ENCODE data around the gene CLK2. TPM values are rescaled to one million over a fixed set of nuclear protein-coding genes. Genes with fewer than 3 reads are reported as not detected.

CLK2 gene
- 20.3 to 28.2 TPM (median 22.9 TPM) in 5 replicates for total RNA-seq (2022; extraction: Qiagen RNA extraction; ENCODE audit: low read depth)

GRCh38 chr1:155273343-155274245 lies at the start of gene CLK2:
Gene CLK2 (minus strand): TSS chr1:155273504. CDS start chr1:155270977, 2,527 bp downstream.

DNA sequence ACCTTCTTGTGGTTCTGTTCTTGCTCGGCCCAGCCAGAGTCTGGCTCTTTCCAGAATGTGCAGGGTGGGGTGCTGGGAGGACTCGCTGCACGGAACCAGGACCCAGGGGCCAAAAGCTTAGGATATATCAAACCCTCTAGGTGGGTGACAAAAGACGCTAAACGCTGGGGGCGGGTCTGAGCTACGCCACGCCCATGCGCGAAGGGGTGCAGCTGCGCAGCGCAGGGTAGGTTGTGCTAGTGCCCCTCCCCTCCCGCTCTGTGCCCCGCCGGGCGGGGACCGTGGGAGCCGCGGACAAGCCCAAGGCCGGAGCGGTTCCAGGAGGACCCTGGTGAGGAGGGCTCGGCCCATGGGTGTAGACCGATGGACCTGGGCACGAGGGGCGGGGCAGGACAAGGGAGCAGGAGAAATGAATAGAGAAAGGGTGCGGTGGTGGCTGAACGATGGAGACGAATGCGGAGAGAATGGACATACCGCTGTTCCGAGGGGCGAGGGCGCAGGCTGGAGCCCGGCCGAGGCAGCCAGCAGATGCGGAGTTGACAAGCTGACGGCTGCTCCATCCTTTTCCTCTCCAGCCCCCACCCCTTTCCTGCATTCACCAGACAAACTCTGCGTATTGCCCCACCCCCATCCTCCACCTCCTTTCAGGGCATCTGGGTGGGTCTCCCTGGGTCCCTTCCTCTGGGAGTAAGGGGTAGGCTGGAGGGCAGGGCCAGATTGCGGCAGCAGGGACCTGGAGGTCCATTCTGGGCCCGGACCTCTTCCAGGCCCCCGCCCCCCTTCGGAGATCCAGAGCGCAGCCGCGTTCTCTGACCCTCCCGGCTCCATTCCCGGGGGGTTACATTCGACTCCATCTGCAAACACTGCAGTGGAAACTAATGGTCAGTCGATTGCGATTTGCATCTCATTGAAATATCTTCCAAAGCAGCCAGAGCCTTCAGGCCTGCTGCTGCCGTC lies 47.6 kb upstream of the CLK2 start, which contains the start of gene RUSC1:
Gene RUSC1, plus strand, starts transcription at position 234 of the 957 bp plus-strand sequence. CDS start 880 bp downstream, outside the sequence.

DNA sequence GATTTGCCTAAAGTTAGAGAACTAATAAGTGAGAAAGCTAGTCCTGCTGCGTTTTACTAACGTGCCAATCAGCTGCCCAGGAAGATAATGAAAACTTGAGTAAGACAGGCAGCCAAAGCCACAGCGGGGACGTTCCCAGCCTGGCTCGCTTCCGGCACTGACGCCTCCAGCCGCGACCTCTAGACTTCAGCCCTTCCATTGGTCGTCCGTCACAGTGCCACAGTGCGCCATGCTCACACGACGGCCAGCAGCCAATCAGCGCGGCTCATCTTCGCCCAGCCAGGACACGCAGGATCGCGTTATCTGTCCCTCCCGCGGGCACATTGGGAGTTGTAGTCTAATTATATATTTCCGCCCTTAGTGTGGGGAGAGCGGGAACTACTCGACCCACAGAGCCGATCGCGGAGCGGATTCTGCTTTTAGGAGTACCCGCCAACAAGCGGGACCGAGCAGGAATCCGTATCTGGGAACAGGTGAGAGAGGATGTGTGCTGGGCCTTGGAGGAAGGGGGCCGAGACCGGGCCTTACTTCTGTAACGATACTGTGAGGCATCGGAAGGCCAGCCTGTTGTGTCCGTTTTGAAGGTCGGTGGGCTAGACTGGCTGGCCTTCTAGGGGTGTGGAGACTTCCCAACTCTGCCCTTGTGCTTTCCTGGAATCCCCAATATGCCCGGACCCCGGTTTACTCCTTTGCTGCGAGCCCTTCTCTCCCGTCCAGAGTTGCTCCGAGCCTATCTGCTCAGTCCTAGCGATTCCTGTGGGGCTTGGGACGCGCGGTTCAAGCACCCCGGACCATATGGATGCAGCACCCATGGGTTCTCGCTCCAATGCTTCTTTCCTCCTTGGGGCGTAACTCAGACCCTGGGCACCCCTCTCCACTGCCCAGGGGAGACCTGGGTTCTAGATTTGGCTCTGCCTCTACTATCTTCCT lies 35.5 kb upstream of the CLK2 start, which contains the start of gene FDPS:
Gene FDPS, plus strand, starts transcription at position 374 of the 930 bp plus-strand sequence. CDS start 924 bp downstream, outside the sequence.

DNA sequence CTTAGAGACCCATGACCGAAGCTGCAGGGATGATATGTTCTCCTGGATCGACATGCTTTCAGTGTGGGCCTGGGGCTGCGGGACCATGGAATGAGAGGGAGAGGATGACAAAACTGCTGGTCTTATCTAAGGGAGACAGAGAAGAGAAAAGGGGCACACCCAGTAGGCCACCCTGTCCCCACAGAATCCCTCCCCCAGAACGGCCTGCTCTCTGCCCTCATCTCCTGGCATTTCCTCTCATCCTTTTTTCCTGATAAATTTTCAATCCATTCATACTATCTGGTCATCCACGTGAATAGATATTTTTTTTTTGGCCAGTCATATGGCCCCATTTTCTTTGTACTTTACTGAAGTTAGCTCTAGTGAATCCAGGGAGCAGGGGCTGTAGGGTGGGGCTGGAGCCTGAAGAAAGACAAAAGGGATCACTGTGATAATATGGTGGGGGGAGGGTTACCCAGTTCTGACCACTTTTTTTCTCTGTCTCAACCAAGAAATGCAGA lies 28.1 kb upstream of the CLK2 start, which contains the start of gene PKLR:
Gene PKLR, minus strand, starts transcription at position 97 of the 500 bp plus-strand sequence. Its CDS starts 43 bp downstream, at position 54.

GRCh38 chr1:155277070-155277901 lies 4.0 kb upstream of the CLK2 start, which contains the start of gene HCN3:
Gene HCN3 (plus strand): TSS chr1:155277463. CDS start chr1:155277591, 128 bp downstream.

GRCh38 chr1:155261852-155262673 lies 11.2 kb downstream of the CLK2 start, which contains the start of gene SCAMP3:
Gene SCAMP3 (minus strand): TSS chr1:155262360. CDS start chr1:155262151, 209 bp downstream.

DNA sequence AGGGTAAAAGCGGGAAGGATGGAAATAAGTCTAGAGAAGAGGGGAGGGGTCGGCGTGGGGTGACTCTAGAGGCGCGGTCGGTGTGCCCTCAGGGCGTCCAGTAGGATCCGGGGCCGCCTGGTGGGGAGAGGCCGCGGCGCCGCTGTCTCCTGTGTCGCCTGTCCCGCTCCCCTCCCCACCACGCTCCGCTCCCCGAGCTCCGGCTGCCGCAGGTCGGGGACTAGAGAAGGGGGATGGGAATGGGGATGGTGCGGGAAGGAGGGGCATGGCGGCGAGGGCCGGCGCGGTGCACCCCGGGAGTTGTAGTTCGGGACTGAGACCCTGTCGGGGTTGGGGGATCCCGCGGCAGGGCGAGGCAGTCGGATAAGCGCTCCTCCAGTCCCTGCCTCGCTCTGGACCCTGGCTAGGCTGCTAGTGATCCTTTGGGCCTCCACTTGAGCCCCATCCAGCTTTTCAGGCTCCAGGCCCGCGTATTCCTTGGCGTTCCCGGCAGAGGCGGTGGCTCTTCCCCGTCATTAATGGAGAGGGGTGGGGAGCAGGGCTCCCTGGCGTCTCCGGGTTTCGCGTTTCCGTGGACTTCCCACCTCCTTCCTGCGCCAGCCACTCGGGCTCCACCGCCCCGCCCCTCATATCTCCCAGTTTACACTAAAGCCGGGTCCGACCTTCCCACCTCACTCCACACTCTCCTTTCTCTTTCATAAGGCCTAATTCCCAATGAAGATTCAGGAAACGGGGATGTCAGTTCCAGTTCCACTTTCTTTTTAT lies 17.9 kb downstream of the CLK2 start, which contains the start of gene ENTREP3:
Gene ENTREP3, minus strand, starts transcription at position 241 of the 765 bp plus-strand sequence. CDS start 606 bp downstream, outside the sequence.

Other genes starting within 250 kb of the CLK2 start
- 0.08 to 0.67 TPM (median 0.45 TPM) in 5 replicates for gene DCST2, start 239.7 kb downstream of the CLK2 start, total RNA-seq (2022; extraction: Qiagen RNA extraction; ENCODE audit: low read depth)
- gene DCST1, start 239.7 kb downstream of the CLK2 start, total RNA-seq (2022; extraction: Qiagen RNA extraction; ENCODE audit: low read depth), result not detected in 5 replicates
- 52.7 to 85.0 TPM (median 72.2 TPM) in 5 replicates for gene ADAM15, start 222.2 kb downstream of the CLK2 start, total RNA-seq (2022; extraction: Qiagen RNA extraction; ENCODE audit: low read depth)
- 7.2 to 9.3 TPM (median 7.9 TPM) in 5 replicates for gene EFNA4, start 209.8 kb downstream of the CLK2 start, total RNA-seq (2022; extraction: Qiagen RNA extraction; ENCODE audit: low read depth)
- 3.0 to 5.4 TPM (median 3.9 TPM) in 5 replicates for gene EFNA3, start 194.7 kb downstream of the CLK2 start, total RNA-seq (2022; extraction: Qiagen RNA extraction; ENCODE audit: low read depth)
- 34.4 to 48.7 TPM (median 37.8 TPM) in 5 replicates for gene EFNA1, start 145.6 kb downstream of the CLK2 start, total RNA-seq (2022; extraction: Qiagen RNA extraction; ENCODE audit: low read depth)
- 33.6 to 37.6 TPM (median 35.3 TPM) in 5 replicates for gene SLC50A1, start 137.7 kb downstream of the CLK2 start, total RNA-seq (2022; extraction: Qiagen RNA extraction; ENCODE audit: low read depth)
- 64.1 to 107 TPM (median 94.9 TPM) in 5 replicates for gene DPM3, start 133.0 kb downstream of the CLK2 start, total RNA-seq (2022; extraction: Qiagen RNA extraction; ENCODE audit: low read depth)
- gene KRTCAP2, start 100.2 kb downstream of the CLK2 start, total RNA-seq (2022; extraction: Qiagen RNA extraction; ENCODE audit: low read depth), result 193 to 252 TPM (median 242 TPM) in 5 replicates
- gene TRIM46, start 99.7 kb downstream of the CLK2 start, total RNA-seq (2022; extraction: Qiagen RNA extraction; ENCODE audit: low read depth), result 1.1 to 2.2 TPM (median 1.4 TPM) in 5 replicates
- gene THBS3, start 65.6 kb downstream of the CLK2 start, total RNA-seq (2022; extraction: Qiagen RNA extraction; ENCODE audit: low read depth), result 5.5 to 10.3 TPM (median 7.8 TPM) in 5 replicates
- 61.2 to 76.7 TPM (median 74.1 TPM) in 5 replicates for gene MTX1, start 64.8 kb downstream of the CLK2 start, total RNA-seq (2022; extraction: Qiagen RNA extraction; ENCODE audit: low read depth)
- gene ENTREP3, start 18.0 kb downstream of the CLK2 start, total RNA-seq (2022; extraction: Qiagen RNA extraction; ENCODE audit: low read depth), result 27.2 to 41.6 TPM (median 36.2 TPM) in 5 replicates
- 95.7 to 138 TPM (median 124 TPM) in 5 replicates for gene SCAMP3, start 11.1 kb downstream of the CLK2 start, total RNA-seq (2022; extraction: Qiagen RNA extraction; ENCODE audit: low read depth)
- 2.6 to 6.2 TPM (median 4.4 TPM) in 5 replicates for gene HCN3, start 4.0 kb upstream of the CLK2 start, total RNA-seq (2022; extraction: Qiagen RNA extraction; ENCODE audit: low read depth)
- gene PKLR, start 27.9 kb upstream of the CLK2 start, total RNA-seq (2022; extraction: Qiagen RNA extraction; ENCODE audit: low read depth), result 0.03 TPM in 1 of 5 replicates, not detected in the others
- 158 to 185 TPM (median 166 TPM) in 5 replicates for gene FDPS, start 35.4 kb upstream of the CLK2 start, total RNA-seq (2022; extraction: Qiagen RNA extraction; ENCODE audit: low read depth)
- 36.2 to 57.5 TPM (median 48.6 TPM) in 5 replicates for gene RUSC1, start 47.4 kb upstream of the CLK2 start, total RNA-seq (2022; extraction: Qiagen RNA extraction; ENCODE audit: low read depth)

Data from A549 treated with RU486 at 1 μM for 4 hours (cell line).